ENCODE results near the gene APOC1.

APOC1 gene

DNA sequence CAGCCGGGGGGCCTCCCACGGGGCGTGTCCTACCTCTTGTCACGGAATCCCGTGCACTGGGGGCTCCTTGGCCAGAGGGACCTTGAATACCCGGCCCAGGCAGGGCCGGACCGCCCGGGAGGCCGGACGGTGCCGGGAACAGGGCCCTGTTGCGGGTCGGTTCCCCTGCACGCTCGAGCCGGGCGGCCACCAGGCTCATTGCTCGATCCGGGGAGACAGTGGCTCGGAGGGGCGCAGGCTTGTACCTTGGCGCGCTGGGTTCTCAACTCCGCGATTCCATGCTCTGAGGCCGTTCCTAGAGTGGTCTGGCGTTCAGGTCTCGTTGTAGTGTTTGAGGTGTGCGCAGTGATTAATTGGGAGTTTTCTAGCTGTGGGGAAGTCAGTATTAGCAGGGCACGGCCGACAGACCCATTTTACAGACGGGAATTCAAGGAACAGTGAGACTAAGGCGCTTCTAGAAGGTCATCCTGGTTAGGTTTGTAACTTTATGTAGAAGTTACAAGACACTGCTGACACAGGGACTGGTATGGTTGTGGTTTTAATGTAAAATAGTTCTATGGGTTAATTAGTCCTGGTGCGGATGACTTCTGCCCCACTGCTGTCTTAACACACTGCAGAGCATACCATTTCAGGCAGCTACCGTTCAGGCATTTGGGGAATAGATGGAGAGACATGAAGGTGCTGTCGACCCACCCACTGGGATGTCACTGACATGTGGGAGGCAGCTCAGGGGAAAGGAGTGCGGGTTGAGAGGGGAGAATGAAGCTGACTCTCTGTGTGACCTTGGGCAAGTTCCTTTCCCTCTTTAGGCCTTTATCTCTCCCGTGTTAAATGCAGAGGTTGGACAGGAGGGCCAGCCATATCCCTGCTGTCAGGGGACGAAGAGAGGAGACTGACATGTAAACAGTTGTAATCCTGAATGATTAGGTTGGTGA lies 41.4 kb downstream of the APOC1 start:
- DNase-seq = no peak

- DNase-seq = no peak
Measured at GRCh38 chr19:44957526-44957925, 43.1 kb downstream of the APOC1 start.

GRCh38 chr19:44958090-44958489 lies 43.7 kb downstream of the APOC1 start:
- no peak for DNase-seq

GRCh38 chr19:44959691-44960090 lies 45.3 kb downstream of the APOC1 start:
- DNase-seq = no peak

DNA sequence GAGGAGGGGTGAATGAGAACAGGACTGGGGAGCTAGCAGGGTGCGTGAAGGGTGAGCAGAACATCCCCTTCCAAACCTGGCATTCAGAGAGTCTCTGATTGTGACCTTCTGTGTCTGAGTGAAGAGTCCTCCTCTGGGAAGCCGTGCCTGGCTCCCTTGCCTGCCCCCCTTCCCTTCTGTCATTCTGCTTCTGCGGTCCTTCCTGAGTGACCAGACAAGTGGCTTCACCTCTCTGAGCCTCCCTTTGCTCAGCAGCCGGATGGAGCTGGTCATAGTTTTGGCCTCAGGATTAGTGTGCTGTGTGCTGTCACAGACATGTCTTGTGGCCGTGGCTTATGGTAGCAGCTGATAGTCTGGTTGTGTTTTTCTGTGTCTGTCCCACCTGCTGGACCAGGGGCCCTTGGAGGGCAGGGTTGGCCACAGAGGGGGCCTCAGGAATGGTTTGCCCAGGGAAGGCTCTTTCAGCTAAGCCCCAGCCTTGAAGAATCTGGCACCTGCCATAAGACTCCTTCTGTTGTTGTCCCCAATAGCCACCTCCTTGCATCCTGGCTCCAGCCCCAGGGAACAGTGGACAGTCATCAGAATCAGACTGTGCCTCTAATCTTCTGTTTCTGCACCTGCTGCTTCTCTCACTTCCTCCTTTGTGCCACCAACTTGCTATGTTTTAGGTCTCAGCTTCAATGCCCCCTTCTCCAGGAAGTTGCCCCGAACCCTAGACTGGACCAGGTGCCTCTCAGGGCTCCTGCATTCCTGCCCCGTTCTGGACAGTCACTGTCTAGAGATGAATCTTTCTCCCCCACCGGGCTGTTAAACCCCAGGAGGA lies 46.7 kb downstream of the APOC1 start:
- DNase-seq = no peak

DNA sequence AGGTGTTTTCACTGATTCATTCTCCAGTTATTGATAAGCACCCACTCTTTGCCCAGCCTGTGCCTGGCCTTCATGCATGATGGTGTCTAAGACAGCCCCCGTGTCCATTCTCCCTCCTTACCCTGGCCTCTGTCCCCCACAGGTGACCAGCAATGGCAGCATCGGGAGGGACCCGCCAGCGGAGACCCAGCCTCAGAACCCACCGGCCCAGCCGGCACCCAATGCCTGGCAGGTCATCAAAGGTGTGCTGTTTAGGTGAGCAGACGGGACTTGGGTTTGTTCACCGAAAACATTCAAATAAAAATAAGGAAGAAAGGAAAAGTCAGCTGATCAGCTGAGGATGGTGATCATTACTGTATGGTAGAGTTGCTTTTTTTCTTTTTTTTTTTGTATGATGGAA lies 47.4 kb downstream of the APOC1 start:
- no peak for DNase-seq

DNA sequence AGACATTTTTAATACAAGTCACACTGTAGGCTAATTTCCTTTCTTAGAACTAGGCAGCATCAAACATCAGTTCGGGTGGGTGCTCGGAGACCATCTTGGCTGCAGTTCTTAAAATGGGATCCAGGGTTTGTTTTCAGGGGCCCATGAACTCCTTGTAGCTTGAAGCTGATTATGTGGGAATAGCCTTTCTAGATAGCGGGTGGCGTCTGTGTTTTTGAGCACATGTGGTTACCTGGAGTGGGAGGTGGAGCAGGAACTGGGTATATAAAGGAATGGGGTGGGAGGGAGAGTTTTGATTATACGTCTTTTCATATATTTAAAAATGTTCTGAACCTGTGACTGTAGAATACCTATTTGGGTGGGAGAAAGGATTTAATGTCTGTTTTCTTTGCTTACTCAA lies 53.7 kb downstream of the APOC1 start:
- DNase-seq = no peak

DNA sequence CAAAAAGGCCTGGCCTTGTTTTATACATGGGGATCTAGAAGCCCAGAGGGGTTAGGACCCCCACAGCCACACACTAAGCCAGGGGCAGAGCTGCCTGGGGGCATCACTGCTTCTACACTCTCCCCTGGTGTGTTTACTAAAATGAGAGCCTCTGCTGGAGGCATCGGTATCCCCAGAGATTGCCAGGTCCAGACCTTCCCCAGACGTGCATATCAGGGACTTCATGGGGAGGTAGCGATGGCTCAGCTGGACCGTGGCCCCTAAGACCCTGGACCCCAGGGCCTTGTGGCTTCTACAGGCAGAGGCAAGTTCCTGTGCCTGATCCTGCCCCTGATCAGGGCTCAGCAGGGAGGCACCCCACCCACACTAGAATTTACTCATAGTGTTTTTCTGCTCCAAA lies 54.3 kb downstream of the APOC1 start:
- no peak for DNase-seq

All from amygdala (tissue), 56 donors.